Stimulated activated CD4-positive, alpha-beta T cell treated with anti-CD3 and anti-CD28 coated beads, Interleukin-2, amount 100 ng/mL, for 48 hours (primary cell): ENCODE data around the gene CPXM2.

Source experiments
- DNase-seq, 2 donors: peaks; one replicate each; pipeline ENCODE4 v3.0.0-alpha.2; 2020

The CPXM2 gene

GRCh38 chr10:123842692-123843385, 48.8 kb downstream of the CPXM2 start:
- DNase-seq: no peak

GRCh38 chr10:123841560-123841959, 50.0 kb downstream of the CPXM2 start:
- DNase-seq: no peak

DNA sequence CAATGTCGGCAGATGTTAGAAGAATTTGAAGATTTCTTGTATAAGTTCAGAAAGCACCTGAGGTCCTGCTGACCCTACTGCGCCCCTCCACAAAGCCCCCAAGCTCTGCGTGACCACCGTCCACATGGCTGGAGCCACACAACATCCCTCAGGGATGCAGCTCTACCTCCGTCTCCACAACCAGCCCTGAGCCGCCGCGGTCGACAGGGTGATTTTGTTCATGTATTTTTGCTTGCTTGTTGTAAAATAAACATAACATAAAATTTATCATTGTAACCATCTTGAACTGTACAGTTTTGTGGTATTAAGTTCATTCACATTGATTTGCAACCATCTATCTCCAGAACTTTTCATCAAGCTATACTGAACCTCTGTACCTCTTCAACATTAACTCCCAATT, 50.5 kb downstream of the CPXM2 start:
- no peak for DNase-seq

DNA sequence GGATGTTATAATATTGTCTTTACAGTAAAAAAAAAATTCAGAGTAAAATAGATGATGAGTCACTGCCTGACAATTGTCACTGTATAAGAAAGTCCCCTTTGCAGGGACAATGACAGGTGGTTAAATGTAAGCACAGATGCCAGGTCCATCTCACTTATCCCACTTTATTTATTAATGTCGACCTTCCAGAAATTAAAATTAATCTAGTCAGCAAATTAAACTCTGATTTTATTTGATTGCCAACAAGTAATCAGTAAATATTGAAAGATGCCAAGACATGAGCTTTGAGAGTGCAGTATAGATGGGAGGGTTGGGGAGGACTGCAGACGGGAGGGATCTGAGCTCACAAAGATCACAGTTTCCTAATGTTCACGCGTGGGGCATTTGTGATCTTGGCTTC, 50.9 kb downstream of the CPXM2 start:
- DNase-seq: no peak

DNA sequence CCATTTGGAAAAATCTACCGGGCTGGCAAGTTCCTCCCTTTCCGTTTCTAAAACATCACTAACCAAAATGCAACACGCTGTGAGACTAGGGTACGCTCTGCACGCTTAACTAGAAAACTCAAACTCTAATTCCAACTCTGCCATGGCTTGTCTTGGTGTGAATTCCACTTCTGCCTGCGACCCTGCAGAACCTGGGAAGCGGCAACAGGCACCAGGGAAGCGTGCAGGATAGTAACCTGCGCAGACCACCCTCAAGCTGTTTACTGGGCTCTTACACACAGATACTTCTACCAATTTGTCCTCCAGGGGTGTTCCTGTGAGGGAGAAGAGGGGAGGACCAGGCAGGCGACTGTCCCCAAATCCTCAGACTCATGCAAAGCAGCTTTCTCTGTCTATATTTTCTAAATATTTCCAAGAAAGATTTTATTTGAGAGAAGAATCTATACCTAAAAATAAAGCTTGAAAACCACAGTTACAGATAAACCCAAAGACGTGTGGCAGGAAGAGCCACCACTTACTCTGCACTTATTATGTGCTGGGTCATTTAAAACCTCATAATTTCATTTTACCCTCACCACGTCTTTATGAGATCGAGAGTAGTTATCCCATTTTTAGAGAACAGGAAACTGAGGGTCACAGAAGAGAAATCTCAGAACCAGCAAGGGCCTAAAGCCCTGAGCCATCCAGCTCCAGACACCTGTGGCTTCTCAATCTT, 52.9 kb downstream of the CPXM2 start:
- DNase-seq: no peak

DNA sequence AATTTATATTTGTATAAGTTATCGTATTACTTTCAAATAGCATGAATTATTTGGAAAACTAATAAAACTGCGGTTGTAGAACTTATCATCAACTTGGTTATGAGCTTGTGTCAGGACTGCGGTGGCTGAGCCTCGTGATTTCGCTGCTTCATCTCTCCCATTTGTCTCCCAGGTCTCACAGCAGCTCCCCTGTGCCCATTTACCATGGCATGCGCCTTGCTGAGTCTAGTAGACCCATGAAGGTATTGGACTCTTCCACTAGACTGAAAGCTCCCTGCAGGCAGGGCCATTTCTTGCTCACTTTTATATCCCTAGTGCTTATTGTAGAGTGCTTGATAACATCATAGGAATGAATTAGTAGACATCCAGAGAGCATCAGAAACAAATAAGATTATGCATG, 53.9 kb downstream of the CPXM2 start:
- DNase-seq: no peak

DNA sequence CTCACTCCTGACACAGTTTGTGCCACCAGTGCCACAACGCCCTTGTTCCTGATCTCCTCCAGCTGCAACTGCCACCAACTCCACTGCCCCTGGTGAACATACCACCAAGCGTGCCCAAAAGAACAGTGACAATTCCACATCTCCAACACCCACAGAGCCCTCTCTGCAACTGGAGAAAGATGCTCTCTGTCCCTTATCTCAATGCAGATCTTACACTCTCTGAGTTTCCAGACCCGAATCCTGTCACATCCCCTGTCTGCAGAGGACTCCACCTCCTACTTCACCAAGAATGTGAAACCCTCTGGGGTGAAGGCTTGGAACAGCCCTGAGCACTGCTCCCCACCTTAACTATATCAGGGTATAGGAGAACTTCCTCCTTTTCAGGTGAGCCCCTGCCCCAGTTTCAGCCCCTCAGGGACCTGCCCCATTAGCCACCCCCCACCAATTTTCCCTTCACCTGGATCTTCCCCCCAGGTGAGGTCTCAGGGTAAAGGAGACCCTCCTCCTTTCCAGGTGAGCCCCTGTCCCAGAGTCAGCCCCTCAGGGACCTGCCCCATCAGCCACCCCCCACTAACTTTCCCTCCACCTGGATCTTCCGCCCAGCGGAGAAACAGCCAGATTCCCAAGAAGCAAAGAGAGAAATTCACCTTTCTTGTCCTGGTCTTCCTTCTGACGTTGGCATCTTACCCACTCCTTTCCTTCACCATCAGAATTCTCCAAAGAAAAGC, 55.0 kb downstream of the CPXM2 start:
- DNase-seq: no peak

DNA sequence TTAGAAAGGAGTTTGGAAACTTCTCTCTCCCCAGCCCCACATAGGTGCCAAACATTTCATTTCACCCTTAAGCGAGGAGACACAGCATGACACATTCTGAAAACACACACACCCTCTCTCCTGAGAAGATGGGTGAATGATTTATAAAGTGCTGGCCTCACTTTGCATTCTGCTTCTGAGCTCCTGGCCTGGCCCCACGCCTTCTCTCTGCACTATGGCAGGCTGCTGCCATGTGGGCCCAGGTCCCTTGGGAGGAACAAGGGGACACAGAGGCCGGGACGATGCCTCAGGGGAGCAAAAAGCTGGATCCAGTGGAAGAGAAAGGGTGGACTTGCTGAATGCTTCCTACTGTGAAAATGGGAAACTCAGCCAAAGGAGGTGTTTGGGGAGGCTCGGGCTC, 56.0 kb downstream of the CPXM2 start:
- no peak for DNase-seq

- no peak for DNase-seq
Observed at GRCh38 chr10:123833170-123833850, 58.3 kb downstream of the CPXM2 start.

GRCh38 chr10:123831259-123831658, 60.3 kb downstream of the CPXM2 start:
- DNase-seq: no peak

DNA sequence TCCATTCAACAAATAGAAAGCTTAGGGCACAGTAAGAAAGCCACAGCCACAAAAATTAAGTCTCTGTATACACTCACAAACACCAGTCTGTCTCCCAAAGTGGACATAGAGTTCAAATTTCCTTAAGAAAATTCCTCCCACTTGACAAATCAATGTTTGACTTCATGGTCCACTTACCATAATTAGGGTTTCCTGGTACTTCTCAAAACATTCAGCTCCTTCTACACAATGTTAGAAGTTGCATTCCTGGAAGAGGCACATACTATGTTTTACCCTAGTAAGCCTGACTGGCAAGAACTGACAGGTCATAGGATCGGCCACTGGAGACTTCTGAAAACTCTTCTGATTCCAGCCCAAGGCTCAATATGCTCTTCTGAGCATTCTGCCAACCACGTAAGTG, 70.5 kb downstream of the CPXM2 start:
- DNase-seq: no peak

- DNase-seq: no peak
Observed at GRCh38 chr10:123809632-123810031, 82.0 kb downstream of the CPXM2 start.

DNA sequence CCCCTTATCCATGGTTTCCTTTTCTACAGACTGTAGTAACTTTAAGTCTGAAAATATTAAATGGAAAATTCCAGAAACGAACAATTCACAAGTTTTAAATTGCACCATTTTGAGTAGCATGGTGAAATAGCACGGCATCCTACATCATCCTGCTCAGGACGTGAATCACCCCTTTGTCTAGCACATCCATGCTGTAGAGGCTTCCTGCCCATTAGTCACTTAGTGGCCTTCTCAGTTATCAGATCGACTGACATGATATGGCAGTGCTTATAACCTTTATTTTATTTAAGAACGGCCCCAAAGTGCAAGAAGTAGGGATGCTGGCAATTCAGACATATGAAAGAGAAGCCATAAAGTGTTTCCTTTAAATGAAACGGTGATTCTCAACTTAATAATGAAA, 82.7 kb downstream of the CPXM2 start:
- no peak for DNase-seq

DNA sequence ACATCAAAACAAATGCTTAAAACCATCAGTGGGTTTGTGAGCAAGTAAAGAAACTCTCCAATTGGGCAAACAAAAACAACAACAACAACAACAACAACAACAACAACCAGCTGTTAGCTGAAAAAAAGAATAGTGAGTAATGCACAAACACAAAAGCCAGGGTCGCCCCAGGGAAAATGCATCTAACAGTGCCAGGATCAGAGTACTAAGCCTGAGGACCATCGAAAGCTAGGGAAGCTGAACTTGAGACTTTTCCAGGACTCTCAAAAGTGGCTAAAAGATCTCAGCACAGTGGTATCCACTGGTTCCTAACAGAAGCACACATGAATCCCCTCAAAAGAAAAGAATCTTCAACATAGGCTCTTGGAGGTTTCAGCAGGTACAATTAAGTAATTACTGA, 83.3 kb downstream of the CPXM2 start:
- DNase-seq: no peak

GRCh38 chr10:123807444-123808035, 84.1 kb downstream of the CPXM2 start:
- no peak for DNase-seq

GRCh38 chr10:123804716-123805115, 86.9 kb downstream of the CPXM2 start:
- DNase-seq: no peak

DNA sequence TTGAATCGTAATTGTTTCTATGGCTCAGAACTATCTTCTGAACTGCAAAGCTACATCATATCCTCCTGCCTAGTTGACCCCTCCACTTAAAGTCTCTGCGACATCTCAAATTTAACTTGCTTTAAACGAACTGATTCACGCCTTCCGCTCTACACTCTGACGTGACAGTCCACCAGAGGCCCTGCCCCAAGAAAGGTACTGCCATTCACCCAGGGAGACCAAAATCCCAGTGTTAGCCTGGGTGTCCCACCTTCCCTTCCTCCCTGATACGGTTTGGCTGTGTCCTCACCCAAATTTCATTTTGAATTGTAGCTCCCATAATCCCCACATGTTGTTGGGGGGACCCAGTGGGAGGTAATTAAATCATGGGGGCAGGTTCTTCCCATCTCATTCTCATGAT, 90.8 kb downstream of the CPXM2 start:
- no peak for DNase-seq

DNA sequence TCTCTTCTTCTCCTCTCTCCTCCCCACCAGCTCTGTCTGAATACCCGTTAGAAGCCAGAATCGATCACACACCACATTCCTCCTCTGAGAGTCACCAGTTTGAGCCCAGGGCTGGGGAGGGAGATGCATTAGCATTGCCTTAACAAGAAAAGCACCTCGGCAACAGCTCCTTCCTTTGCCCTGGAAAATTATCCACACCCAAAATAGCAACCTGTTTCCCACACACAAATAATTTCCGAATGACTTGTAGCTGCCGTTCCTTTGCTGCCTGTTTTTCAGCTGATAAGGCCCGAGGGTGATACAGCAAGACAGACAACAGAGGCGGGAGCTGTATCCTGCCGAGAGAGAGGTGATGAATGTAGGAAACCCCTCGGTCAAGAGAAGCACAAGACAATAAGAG, 91.3 kb downstream of the CPXM2 start:
- no peak for DNase-seq

GRCh38 chr10:123798856-123799255, 92.8 kb downstream of the CPXM2 start:
- no peak for DNase-seq

DNA sequence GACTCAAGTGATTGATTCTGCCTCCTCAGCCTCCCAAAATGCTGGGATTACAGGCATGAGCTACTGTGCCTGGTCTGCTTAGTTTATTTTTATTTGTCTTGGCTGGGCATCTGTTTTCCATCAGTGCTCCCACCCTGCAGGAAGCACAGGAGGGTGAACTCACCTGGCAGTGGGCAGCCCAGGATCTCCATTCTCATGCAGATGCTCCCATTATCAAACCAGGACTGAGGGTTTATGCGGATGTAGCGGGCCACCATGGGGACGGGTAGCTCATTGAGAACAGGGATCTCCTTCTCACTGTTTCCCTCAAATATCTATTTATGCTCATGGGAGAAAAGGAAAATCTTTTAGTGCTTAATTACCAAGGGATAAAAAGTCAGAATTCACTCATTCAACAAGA, 93.8 kb downstream of the CPXM2 start:
- no peak for DNase-seq

GRCh38 chr10:123796736-123797135, 94.9 kb downstream of the CPXM2 start:
- no peak for DNase-seq

- DNase-seq: no peak
Observed at GRCh38 chr10:123795846-123796590, 95.6 kb downstream of the CPXM2 start.
